HG02678 (cell line): Measurements from ENCODE around the gene SELENOO.

ENCODE experiments used
- ATAC-seq: cut with Tn5 transposase; IDR thresholded peaks from one replicate; pipeline ENCODE4 v1.9.1; 2021; ENCODE audit warnings: mild to moderate bottlenecking, moderate library complexity; ENCODE audit not compliant: unreplicated experiment

The SELENOO gene

GRCh38 chr22:50232481-50233151 lies 31.8 kb downstream of the SELENOO start:
- ATAC-seq: no peak

- no peak for ATAC-seq
Measured at GRCh38 chr22:50233223-50233622, 32.4 kb downstream of the SELENOO start.

- ATAC-seq: no peak
Measured at GRCh38 chr22:50236731-50237409, 36.1 kb downstream of the SELENOO start.

- ATAC-seq: no peak
Measured at GRCh38 chr22:50238755-50239154, 37.9 kb downstream of the SELENOO start.

GRCh38 chr22:50242406-50242949 lies 41.7 kb downstream of the SELENOO start:
- no peak for ATAC-seq

- ATAC-seq: no peak
Measured at GRCh38 chr22:50243685-50244419, 43.0 kb downstream of the SELENOO start.

- ATAC-seq: peak; percentile 74
Measured at GRCh38 chr22:50244420-50245213, 43.8 kb downstream of the SELENOO start, which contains the start of gene TUBGCP6. TUBGCP6 (minus strand) TSS chr22:50245023; CDS start chr22:50244459, 564 bp downstream.

- no peak for ATAC-seq
Measured at GRCh38 chr22:50245214-50246072, 44.6 kb downstream of the SELENOO start.

GRCh38 chr22:50246242-50247175 lies 45.7 kb downstream of the SELENOO start:
- ATAC-seq: no peak

GRCh38 chr22:50247748-50248147 lies 46.9 kb downstream of the SELENOO start:
- ATAC-seq: no peak

GRCh38 chr22:50248196-50249081 lies 47.6 kb downstream of the SELENOO start:
- ATAC-seq: no peak

GRCh38 chr22:50249341-50250248 lies 48.8 kb downstream of the SELENOO start:
- ATAC-seq: no peak

GRCh38 chr22:50250249-50250554 lies 49.4 kb downstream of the SELENOO start:
- no peak for ATAC-seq

GRCh38 chr22:50250555-50251476 lies 50.0 kb downstream of the SELENOO start, which contains the start of gene HDAC10:
HDAC10 (minus strand) TSS chr22:50251265; CDS start chr22:50251032, 233 bp downstream.
- ATAC-seq: peak; percentile 63

- no peak for ATAC-seq
Measured at GRCh38 chr22:50251477-50252081, 50.8 kb downstream of the SELENOO start.
